ENCODE results near the gene ALDH4A1. TPM values are rescaled to one million over a fixed set of nuclear protein-coding genes. Genes with fewer than 3 reads are reported as not detected.

Gene ALDH4A1
- total RNA-seq, 1 donor from 2014 or later: 2.4 TPM

DNA sequence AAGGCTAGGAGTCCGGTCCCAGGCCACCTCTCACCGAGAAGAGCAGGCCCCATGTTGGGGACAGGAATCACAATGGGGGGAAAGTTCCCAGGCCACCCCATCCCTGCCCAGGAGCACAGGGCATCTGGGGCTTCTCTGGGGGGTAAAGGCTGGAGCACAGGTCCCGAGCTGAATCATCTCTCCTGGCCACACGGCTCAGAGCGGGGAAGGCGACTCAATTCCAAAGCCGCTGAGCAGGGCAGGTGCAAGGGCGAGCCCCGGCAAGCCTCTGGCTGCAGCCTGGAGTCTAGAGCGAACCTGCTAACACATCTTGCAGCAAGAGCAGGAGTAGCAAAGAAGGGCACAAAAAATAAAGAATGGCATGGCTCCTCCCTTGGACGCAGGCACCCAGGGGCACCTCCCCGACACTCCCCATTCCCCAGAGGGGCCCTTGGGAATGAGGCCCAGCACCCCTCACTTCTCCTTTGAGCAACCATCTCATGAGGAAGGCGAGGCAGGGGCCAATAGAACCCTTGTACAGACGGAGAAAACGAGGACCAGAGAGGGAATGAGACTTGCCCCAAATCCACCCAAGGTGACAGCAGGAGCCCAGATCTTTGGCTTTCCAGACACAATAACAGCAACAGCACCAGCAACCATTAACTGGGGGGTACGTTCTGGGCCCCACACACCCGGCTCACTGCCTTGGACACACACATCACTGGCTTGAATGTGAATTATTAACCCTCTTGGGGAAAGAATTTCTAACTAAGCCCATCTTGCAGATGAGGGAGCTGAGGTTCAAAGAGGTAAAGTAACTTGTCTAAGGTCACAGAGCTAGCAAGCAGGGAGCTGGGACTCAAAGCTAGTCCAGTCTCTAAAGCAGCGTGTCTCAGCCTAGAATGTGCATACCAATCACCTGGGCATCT lies 20.7 kb upstream of the ALDH4A1 start:
- no peak for DNase-seq (ENCODE audit: low spot score)

- peak; percentile 97 for DNase-seq (ENCODE audit: low spot score)
Measured at GRCh38 chr1:18922319-18922726, 20.0 kb upstream of the ALDH4A1 start.

GRCh38 chr1:18921516-18922251 lies 19.3 kb upstream of the ALDH4A1 start:
- no peak for DNase-seq (ENCODE audit: low spot score)

- DNase-seq (ENCODE audit: low spot score): no peak
Measured at GRCh38 chr1:18920931-18921330, 18.6 kb upstream of the ALDH4A1 start.

GRCh38 chr1:18919956-18920355 lies 17.6 kb upstream of the ALDH4A1 start:
- DNase-seq (ENCODE audit: low spot score): no peak

GRCh38 chr1:18919197-18919905 lies 17.0 kb upstream of the ALDH4A1 start:
- no peak for DNase-seq (ENCODE audit: low spot score)

DNA sequence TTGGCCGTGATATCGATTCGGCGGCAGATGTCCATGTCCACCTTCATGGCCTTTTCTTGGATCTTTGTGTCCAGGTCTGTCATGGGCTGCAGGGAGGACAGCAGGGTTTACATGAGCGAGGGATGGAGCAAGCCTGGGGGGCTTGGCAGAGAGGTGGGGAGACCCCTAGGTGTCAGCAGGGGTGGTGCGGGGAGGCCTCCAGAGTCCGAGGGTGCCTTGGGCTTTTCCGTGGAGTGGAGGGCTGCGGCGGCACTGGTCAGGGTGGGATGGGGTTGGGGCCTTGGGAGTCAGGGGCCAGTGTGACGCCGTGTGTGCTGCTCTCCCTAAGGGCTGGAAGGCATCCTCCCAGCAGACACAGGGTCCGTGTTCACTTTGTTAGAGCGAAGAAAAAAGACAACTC lies 16.1 kb upstream of the ALDH4A1 start:
- DNase-seq (ENCODE audit: low spot score): no peak

- no peak for DNase-seq (ENCODE audit: low spot score)
Measured at GRCh38 chr1:18917071-18917799, 14.9 kb upstream of the ALDH4A1 start.

GRCh38 chr1:18915341-18915740 lies 13.0 kb upstream of the ALDH4A1 start:
- no peak for DNase-seq (ENCODE audit: low spot score)

GRCh38 chr1:18913065-18913835 lies 10.9 kb upstream of the ALDH4A1 start:
- DNase-seq (ENCODE audit: low spot score): peak; percentile 37

DNA sequence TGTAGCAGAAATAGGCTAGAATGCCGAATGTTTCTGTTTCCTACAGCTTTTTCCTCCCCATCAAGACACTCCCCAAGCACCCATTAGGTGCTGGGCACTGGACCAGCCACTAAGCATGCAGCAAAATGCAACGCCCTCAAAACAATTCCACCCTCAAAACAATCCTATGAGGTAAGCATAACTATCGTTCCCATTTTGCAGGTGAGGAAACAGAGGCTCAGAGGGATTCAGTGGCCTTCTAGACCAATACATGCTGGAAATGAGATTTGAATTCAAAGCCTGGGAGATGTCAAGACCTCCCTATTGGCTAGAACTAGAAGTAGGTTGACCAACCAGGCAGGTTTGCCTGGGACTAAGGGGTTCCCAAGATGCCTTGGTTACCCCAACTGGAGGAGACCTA lies 10.2 kb upstream of the ALDH4A1 start:
- no peak for DNase-seq (ENCODE audit: low spot score)

DNA sequence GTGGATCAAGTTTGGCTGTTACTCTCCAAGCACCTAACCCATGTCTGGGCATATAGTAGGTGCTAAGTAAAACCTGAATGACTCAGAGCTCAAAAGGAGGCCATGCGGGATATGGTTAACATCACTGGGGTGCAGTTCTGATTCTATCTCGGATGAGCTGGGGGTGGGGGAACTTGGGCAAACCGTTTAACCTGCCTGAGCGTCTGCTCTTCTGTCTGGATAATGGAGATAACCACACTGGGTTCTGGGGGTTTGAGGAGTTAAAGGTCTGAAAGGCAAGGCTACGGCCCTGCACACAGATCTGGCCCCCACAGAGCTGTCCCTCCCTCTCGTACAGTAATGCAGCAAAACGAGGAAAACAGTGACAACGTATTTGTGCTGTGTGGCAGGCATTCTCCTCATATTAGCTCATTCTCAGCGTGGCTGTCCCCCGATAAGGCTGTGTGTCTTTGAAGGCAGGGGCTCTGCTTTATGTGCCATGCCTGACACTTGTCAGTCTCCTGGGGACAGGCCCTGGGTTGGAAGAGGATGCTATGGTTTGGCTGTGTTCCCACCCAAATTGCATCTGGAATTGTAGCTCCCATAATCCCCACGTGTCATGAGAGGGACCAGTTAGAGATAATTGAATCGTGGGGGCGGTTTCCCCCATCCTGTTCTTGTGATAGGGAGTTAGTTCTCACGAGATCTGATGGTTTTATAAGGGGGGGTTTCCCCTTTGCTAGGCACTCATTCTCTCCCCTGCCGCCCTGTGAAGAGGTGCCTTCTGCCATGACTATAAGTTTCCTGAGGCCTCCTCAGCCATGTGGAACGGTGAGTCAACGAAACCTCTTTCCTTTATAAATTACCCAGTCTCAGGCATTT lies 6.8 kb upstream of the ALDH4A1 start:
- no peak for DNase-seq (ENCODE audit: low spot score)

DNA sequence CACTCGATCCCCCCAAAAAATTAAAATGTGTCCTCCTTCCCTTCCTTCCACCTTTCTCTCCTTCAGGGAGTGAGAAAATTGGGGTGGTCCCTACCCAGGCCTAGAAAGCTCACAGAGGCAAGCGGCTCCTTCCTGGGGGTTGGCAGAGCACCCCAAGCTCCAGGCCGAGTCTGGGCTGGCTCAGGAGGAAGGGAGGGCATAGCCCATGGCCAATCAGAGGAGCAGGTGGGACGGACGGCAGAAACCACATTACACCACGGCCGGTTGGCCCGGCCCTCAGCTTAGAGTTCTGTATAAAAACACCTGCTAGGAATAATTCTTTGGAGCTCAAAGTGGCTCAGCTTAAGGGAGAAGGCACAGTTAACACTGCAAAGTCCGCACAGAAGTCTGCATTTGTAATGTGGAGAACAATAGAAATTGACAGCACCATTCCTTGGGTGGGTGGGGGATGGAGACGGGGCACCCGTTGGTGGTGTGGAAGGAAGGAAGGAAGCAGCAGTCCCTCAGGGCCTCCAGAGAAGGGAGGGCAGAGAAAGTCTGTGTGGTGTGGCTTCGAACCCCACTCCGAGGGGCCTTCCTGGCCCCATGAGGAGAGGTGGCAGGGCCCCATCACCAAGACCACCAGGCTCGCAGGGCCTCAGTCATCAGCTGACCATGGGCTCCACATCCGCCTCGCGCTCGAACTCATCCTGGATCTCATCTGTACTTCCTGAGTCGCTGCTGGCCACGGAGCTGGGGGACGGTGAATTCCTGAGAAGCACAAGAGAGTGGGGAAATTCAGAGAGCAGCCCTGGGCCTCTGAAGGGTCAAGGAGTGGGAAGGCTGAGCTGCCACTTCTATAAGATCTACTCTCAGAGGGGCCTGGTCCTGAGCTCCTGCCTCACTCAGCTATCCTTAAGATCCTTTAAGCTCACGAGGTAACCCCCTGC lies 5.8 kb upstream of the ALDH4A1 start:
- DNase-seq (ENCODE audit: low spot score): no peak

DNA sequence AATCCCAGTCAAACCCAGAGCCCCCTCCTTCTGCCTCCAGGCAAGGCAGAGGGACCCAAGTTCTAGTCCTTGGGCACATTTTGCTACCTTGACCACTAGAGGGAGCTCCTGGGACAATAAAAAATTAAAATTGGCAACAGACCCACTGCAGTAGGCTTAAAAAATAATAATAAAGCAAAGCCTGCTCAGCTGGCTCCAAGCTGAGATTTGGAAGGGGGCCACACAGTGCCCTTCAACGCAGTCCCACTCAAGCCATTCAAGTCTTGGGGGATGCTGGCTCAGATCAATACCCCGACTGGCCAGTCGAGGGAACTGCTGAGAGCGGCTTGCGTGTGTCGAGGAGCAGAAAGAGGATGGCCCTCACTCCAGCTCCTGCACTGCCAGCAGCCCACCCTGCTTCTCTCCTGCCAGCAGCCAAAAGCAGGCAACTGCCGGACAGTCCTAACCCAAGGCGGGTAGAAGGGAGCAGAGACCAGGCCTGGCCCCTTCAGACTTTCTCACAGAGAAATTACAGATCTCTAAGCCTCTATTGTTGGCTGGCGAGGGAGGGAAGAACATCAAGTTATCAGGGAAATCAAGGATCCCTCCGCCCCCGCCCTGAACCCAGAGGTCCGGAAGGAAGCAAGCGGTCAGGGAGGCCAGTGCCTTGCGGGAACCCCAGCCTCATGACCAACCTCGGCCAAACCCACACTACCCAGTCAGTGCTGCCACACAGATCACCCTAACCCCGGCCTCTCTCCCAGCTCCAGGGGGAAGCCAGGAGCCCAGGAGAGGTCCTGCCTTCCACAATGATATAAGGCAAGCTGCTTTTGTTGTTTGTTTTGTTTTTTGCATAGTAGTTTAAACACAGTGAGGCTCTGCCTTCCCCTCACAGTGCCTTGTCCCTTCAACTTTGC lies 4.9 kb upstream of the ALDH4A1 start:
- DNase-seq (ENCODE audit: low spot score): peak; percentile 64

- no peak for DNase-seq (ENCODE audit: low spot score)
Measured at GRCh38 chr1:18903291-18903756, 969 bp upstream of the ALDH4A1 start.

- peak; percentile 33 for DNase-seq (ENCODE audit: low spot score)
Measured at GRCh38 chr1:18901952-18902522, 318 bp downstream of the ALDH4A1 start.

Data from umbilical cord (tissue), 2 donors.